SH-SY5Y (cell line): Measurements from ENCODE around the gene NFKBIZ.
A peak's percentile ranks its signal among the peaks of the same experiment; 100 is the strongest.

Source experiments
- GATA2 ChIP-seq: IDR thresholded peaks from 2 replicates; pipeline ENCODE4 v1.6.1; 2011; ENCODE audit warnings: mild to moderate bottlenecking, low read depth, low read length
- GATA3 ChIP-seq: IDR thresholded peaks from 2 replicates; pipeline ENCODE4 v1.6.1; 2011; ENCODE audit warnings: low read depth, mild to moderate bottlenecking, low read length, moderate library complexity

The NFKBIZ gene

DNA sequence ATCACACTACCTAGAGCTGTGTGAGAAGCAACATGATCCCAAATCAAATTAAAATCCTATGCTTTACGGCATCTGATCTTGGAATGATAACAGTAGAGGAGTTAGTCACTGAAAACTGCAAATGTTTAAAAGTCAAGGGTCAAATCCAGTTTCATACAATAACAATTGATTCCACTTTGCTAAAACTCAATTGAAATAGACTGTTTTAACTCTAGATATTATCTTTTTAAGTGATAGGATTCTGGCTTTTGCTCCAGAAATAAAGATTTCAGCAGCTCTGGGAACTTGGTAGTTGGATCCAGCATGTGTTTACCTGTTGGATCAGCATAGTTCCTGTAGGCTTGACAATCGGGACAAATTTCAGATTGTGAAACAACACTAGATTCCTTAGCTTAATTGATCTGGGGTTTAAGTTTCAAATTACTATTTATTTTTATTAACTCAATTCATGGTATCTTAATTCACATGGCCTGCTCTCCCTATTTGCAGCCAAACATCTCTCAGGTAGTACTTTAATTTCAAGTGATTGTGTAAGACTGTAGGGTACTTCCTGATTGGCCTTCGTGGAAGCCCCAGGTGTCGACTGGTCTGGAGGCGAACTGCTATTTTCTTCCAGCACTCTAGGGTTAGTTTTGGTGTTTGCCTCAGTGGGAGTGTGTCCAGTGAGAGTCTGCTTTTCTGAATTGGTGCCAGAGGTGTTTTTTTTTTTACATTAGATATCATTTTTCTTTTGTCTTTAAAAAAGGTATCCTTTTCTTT, 16.6 kb downstream of the NFKBIZ start:
- TF ChIP-seq GATA3 (peak; percentile 96), GATA2 (peak; percentile 90)

DNA sequence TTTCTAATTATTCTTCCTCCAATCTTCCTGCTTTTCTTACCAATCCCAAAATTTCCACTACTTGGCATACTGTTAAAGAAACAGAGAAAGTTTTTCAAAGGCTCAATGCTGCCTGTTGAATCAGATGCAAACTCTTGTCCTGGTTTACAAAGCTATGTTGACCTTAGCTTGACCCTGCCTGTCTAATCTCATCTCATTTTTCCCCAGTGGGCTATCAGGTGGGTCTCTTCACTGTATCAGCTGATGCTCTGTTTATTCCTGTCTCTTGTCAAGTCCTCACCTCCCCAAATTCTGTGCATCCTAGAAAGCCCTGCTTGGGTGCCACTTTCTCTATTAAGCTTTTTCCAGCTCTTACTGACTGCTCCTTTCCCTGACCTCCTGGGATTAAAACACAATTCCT, 18.2 kb downstream of the NFKBIZ start:
- TF ChIP-seq GATA3 = no peak
- no peak for TF ChIP-seq GATA2

DNA sequence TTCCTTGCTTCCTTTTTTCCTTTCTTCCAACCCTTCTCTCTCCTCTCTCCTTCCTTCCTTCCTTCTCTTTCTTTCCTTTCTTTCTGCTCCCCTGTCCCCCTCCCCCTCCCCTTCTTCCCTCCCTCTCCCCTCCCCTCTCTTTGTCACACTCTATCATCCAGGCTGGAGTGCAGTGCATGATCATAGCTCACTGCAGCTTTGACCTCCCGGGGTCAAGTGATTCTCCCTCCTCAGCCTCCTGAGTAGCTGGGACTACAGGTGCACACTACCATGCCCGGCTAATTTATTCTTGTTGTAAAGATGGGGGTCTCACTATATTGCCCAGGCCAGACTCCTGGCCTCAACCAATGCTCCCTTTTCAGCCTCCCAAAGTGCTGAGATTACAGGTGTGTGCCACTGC, 18.7 kb downstream of the NFKBIZ start:
- no peak for TF ChIP-seq GATA2
- TF ChIP-seq GATA3 = no peak

DNA sequence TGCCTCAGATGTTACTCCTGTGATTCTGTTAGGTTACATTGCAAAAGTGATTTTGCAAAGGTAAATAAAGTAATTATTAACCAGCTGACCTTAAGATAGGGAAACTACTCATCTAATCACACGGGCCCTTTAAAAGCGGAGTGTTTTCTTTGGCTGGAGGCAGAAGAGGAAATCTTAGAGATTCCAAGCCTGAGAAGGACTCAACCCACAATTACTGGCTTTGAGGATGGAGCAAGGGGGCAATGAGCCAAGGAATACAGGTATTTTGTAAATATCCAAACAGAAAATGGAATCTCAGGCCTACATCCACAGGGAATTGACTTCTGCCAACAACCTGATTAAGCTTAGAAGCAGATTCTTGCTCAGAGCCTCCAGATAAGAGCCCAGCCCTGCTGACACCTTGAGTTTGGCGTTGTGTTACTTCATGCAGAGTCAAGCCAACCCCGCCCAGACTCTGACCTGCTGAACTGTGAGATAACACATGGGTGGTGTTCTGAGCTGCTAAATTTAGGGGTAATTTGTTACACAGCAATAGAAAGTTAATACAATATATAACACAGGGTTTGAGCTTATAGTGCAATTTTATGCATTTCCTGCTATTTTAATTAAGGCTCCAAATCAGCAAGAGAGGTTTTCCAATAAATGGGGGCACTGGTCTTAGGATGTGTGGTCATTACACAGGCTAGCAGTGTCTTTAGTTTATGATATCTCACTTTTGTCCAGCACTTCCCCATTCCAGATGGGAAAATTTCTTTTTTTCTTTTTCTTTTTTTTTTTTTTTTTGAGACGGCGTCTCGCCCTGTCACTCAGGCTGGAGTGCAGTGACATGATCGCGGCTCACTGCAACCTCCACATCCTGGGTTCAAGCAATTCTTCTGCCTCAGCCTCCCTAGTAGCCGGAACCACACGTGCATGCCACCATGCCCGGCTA, 19.5 kb downstream of the NFKBIZ start:
- TF ChIP-seq GATA3 (no peak), GATA2 (no peak)

DNA sequence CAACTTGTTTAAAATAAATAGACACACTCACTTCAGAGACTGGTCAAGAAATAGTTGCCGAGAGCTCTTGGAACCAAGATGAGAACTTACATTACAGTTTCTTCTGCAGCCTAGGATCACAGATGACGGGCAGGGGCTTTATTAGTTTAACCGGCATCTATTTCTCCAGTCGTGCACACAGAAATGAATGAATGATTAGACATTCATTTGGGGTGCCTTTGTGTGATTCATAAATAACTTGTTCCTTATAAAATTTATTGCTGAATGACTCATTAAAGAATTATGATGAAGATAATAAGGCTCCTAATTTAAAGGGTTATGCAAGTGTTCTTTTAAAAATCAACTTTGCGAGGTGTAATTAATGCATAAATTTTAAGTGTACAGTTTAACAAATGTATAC, 20.8 kb downstream of the NFKBIZ start:
- TF ChIP-seq GATA2 (no peak), GATA3 (no peak)

DNA sequence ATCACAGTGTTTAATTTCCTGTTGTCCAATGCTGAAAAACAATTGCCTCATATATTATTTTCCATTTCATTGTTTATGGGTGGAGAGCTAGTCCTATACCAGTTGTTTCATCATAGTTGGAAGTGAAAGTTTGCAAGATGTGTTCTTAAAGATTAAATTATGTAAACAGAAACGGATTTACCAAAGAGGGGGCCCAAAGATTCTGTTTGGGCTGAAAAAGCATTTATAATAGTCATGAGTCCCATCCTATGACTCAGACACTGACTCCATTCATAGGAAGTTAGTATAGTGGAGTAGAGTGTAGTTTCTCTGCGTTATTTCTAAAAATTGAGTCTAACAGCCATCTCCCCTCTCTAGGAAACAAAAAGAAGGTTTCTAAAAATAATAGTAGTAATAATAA, 24.3 kb downstream of the NFKBIZ start:
- TF ChIP-seq GATA2 (no peak), GATA3 (no peak)

DNA sequence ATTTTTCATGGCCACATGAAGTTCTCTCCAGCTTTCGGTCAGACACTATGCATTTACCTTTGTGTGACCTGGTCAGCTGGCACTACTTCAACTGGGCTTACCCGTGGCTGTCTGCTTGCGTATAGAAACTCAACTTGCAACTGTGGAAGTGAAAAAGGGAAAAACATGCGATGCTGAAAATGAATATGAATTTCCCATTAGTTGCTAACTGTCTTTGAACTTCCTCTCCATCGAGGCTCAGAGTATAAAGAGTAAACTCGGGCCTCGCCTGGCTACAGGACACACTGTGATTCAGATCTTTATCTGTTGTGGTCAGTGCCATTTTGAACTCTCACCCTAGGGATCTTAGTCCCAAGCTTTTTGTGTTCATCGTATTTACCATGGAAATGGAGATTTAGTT, 26.8 kb downstream of the NFKBIZ start:
- no peak for TF ChIP-seq GATA3
- no peak for TF ChIP-seq GATA2

DNA sequence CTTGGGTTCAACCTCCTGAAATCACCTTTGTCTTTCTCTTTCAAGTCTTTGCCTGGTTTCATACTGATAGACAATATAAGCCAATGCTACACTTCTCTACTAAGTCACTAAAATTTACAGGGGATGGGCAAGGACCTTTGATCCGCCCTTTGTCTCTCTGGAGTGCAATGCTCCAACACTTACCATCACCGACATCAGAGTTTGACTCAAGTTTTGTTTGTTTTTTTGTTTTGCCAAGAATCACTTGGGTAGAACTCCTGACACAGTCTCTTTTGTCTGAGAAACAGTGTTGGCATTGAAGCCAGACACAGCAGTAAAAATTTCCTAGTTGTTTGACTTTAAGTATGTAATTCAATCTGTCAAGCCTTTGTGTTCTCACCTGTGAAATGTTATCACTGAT, 29.3 kb downstream of the NFKBIZ start:
- TF ChIP-seq GATA3 = no peak
- no peak for TF ChIP-seq GATA2

DNA sequence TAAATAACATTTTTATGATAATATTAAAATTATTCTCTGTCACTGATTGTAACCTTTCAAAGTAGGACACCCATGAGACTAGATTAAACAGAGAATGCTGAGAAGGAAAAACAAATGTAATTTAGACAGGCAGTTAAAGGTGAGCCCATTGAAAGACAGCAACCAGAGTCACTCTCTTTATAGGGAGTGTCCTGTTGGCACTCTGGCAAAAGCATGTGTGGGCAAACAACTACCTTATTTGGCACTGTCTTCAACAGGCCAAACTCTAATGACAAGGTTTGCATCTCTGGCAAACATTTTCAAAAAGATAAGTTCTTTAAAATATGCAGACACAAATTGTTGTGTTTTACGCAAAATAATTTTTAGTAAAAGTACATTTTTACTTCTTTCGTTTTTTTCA, 29.8 kb downstream of the NFKBIZ start:
- TF ChIP-seq GATA2 = no peak
- TF ChIP-seq GATA3 = no peak

DNA sequence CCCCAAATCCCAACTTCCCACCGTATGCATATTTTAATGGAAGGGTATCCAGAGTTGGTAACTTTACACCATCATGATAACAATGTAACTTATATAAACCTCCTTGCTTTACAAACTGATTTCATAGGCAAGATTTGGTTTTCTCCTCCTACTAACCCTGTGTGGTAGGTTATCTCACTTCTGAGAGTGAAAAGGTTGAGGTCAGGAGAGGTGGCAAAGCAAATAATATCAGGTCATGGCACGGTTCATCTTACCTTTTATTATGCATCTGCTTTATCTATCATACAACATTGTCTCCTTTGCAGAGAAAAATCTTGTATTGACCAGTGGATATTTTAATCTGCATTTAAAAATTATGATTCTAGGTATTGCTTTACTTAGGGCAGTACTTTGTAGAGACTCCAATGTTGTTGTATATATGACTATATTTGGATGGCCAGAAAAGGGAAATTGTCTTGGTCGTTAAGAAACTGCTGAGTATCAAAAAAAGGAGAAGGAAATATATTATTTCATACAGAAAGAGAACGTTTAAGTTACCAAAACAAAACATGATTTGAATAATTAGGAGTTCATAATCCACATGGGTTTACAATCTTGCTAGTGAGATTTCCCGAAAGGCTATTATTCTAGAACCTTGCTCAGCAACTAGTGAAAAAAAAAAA, 30.4 kb downstream of the NFKBIZ start:
- no peak for TF ChIP-seq GATA2

DNA sequence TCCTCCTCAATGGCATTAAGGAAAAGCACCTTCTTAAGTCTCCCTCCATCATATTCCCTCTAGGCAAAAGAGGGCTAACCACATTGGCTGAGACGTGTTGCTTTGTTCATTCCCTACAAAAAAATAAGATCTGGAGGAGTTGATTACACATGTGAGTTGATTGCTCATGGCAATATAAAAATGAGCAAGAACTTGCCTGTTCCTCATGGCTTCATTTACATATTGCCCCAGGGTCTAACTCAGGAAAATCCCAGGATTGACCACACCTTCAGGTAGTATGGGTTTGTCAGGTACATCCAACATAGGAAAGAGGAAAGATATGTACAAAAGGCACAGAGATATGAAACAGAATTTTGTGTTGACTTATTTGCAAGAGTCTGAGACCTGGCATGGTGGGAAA, 35.5 kb downstream of the NFKBIZ start:
- no peak for TF ChIP-seq GATA3
- TF ChIP-seq GATA2 = no peak

DNA sequence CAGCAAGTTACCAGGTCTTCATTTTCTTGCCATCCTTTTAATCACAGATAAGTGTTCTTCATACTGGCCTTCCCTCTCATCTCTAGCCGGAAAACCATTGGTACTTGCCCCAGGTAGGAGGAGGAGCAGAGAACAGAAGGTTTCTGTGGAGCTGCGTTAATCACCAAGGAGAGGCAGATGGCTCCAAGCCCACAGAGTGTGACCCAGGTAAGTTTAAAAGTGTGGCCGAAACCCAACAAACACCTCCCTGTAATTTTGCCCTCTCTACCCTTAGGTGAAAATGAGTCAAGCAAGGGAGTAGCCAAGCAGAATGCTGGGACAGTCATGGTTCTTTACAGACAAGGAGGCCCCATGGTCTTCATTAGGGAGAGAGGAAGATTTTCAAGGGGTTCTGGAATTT, 37.3 kb downstream of the NFKBIZ start:
- TF ChIP-seq GATA3 = no peak

DNA sequence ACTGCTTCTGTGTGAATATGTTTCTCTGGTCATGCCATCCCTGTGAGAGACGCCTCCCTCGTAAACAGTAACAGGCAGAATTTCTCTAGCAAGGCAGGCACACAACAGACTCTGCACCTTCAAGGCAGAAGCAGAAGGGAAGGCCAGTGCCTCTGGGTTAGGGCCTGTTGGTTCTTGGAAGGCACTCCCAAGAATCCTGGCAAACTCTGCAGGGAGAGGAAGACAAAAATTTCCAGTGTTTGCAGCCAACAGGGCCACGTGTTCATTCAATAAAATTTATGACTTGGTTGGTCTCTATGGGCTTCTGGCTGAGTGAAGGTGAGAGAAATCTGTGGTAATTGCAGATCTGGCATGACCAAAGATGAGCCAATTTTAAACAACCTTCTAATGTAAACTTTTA, 39.3 kb downstream of the NFKBIZ start:
- TF ChIP-seq GATA3 = no peak
- no peak for TF ChIP-seq GATA2

DNA sequence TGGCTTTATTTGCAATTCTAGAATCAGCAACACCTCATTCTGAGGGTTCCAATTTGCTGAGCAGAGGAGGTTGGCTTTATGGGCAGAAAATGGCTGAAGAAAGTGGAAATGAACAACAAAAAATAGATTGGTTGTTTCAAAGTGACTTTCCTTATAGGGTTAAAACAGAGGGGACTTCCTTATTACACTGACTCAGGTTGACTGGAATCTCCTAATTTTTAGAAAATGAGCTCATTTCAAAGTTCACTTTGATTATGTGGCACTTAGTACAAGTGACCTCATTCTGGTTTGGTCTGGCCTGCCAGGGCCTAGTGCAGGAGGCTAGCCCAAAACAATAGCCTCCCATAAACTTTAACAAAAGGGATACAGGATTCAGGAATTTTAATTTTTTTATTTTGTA, 41.4 kb downstream of the NFKBIZ start:
- TF ChIP-seq GATA3 (no peak), GATA2 (no peak)

DNA sequence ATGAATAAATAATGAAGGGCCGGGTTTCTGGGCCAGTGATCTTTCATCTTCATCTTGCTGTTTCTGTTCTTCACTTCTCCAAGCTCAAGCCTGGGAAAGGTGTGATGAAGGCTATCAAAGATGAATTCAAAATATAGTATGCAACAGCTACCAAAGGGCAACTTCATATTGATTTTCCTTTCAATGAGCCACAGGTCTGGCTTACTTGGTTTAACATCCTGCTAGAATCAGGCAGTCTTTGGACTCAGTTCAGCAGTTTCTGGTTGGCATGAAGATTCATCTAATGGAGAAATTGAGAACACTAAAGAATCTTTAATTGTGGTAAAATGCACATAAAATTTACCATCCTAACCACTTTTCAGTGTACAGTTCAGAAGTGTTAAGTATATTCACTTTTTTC, 43.3 kb downstream of the NFKBIZ start:
- TF ChIP-seq GATA2 = no peak
- no peak for TF ChIP-seq GATA3
